H1 (cell line): ENCODE results near the gene SMYD4. TPM values are rescaled to one million over a fixed set of nuclear protein-coding genes. Genes with fewer than 3 reads are reported as not detected.

ENCODE experiments used
- CTCF ChIA-PET: fragments of 300-600 bp; sonication (Branson Sonifier 250); formaldehyde crosslinking; loops from one replicate; lab custom pipeline; 2021; ENCODE audit not compliant: partially characterized antibody; lab: Charles Lee
- POLR2A ChIA-PET: fragments of 300-600 bp; sonication (Branson Sonifier 250); formaldehyde crosslinking; loops from one replicate; lab custom pipeline; 2021; ENCODE audit warnings: inconsistent platforms; ENCODE audit not compliant: partially characterized antibody; lab: Charles Lee
- DNase-seq, 2 experiments: peaks; one replicate each; pipeline versions ENCODE4 v3.0.0 to v3.0.0-alpha.2; 2010 to 2022; ENCODE audit warnings: low spot score in 2 of 2, low read depth in 1 of 2, mixed read lengths in 1 of 2
- FAIRE-seq: peaks from 2 replicates; lab custom pipeline; 2011; peaks lifted over from hg19 to GRCh38; lab: Jason Lieb, UNC
- H2AFZ ChIP-seq: 2 replicates; pipeline ENCODE4 v1.8.1; 2012; ENCODE audit warnings: low read length, inconsistent platforms
- H2AK5ac ChIP-seq: 2 replicates; pipeline ENCODE4 v1.6.1; 2013; ENCODE audit warnings: low read depth, low read length
- H2BK120ac ChIP-seq: replicated peaks from 2 replicates; pipeline ENCODE3; 2013; ENCODE audit warnings: low read depth, low read length, inconsistent platforms
- H2BK12ac ChIP-seq: 2 replicates; pipeline ENCODE4 v1.6.1; 2013; ENCODE audit warnings: low read depth, low read length
- H2BK15ac ChIP-seq: 2 replicates; pipeline ENCODE4 v1.6.1; 2013; ENCODE audit warnings: low read length
- H2BK20ac ChIP-seq: 2 replicates; pipeline ENCODE4 v1.6.1; 2013; ENCODE audit warnings: low read length
- H2BK5ac ChIP-seq: 2 replicates; pipeline ENCODE4 v1.6.1; 2013; ENCODE audit warnings: low read depth, low read length
- H3K14ac ChIP-seq: 2 replicates; pipeline ENCODE4 v1.6.1; 2013; ENCODE audit warnings: inconsistent platforms; ENCODE audit not compliant: insufficient read length
- H3K18ac ChIP-seq: 2 replicates; pipeline ENCODE4 v1.6.1; 2013; ENCODE audit warnings: low read length; ENCODE audit errors: extremely low read depth
- H3K23ac ChIP-seq: 2 replicates; pipeline ENCODE4 v1.6.1; 2013; ENCODE audit warnings: inconsistent platforms; ENCODE audit not compliant: insufficient read length
- H3K23me2 ChIP-seq: 2 replicates; pipeline ENCODE4 v1.6.1; 2013; ENCODE audit warnings: low read depth, low read length
- H3K27ac ChIP-seq: 2 replicates; pipeline ENCODE4 v1.6.1; 2011; ENCODE audit warnings: low read depth, low read length, inconsistent platforms
- H3K27me3 ChIP-seq, 4 experiments: replicated peaks in 1 of 4; 1 replicate in 1 of 4; 2 replicates in 3 of 4; pipeline versions ENCODE4 v1.6.1 to v1.8.1; 2011 to 2013; ENCODE audit warnings: low read length in 3 of 4, mild to moderate bottlenecking in 3 of 4, inconsistent platforms in 2 of 4, mixed read lengths in 2 of 4, moderate library complexity in 1 of 4; ENCODE audit not compliant: control insufficient read depth in 3 of 4, insufficient read depth in 3 of 4; ENCODE audit errors: extremely low read depth in 1 of 4
- H3K36me3 ChIP-seq, 4 experiments: 2 replicates each; pipeline versions ENCODE4 v1.6.1 to v1.8.1; 2011 to 2013; ENCODE audit warnings: mild to moderate bottlenecking in 4 of 4, low read length in 3 of 4, moderate library complexity in 2 of 4, control low read depth in 1 of 4, inconsistent platforms in 1 of 4; ENCODE audit not compliant: insufficient read depth in 4 of 4, control insufficient read depth in 2 of 4
- H3K4ac ChIP-seq: replicated peaks from 2 replicates; pipeline ENCODE3; 2013; ENCODE audit warnings: low read length, low read depth, mixed read lengths, inconsistent platforms; ENCODE audit not compliant: insufficient read length
- H3K4me1 ChIP-seq, 4 experiments: replicated peaks in 1 of 4; 1 replicate in 1 of 4; 2 replicates in 3 of 4; pipeline versions ENCODE4 v1.6.1 to v1.8.1; 2011 to 2013; ENCODE audit warnings: low read length in 3 of 4, inconsistent platforms in 2 of 4, mixed read lengths in 1 of 4; ENCODE audit not compliant: insufficient read depth in 4 of 4, control insufficient read depth in 3 of 4
- H3K4me2 ChIP-seq, 2 experiments: 2 replicates each; pipeline versions ENCODE4 v1.6.1 to v1.8.1; 2011 to 2013; ENCODE audit warnings: low read depth in 2 of 2, low read length in 2 of 2, control low read depth in 1 of 2, inconsistent platforms in 1 of 2, mild to moderate bottlenecking in 1 of 2; ENCODE audit not compliant: insufficient read depth in 1 of 2
- H3K4me3 ChIP-seq, 4 experiments: fragments of 200-600, 300-600 bp in 1 of 4; sonication (generic), shearing (Covaris generic), sonication (Bioruptor Twin) in 1 of 4; 2 replicates each; pipeline versions ENCODE4 v1.5.1 to v1.8.1; 2011 to 2016; ENCODE audit warnings: low read length in 4 of 4, low read depth in 3 of 4, control low read depth in 2 of 4, inconsistent platforms in 2 of 4, mild to moderate bottlenecking in 2 of 4, mixed read lengths in 1 of 4, moderate library complexity in 1 of 4; ENCODE audit not compliant: insufficient read depth in 2 of 4; ENCODE audit errors: extremely low read depth in 1 of 4
- H3K56ac ChIP-seq: replicated peaks from 2 replicates; pipeline ENCODE3; 2013; ENCODE audit warnings: low read depth, mild to moderate bottlenecking, mixed read lengths, low read length, inconsistent platforms; ENCODE audit not compliant: insufficient read length
- H3K79me1 ChIP-seq: 2 replicates; pipeline ENCODE4 v1.6.1; 2013; ENCODE audit warnings: low read depth, low read length, control low read depth
- H3K79me2 ChIP-seq, 2 experiments: 2 replicates each; pipeline versions ENCODE4 v1.6.1 to v1.8.1; 2012 to 2013; ENCODE audit warnings: low read length in 2 of 2, mild to moderate bottlenecking in 2 of 2, inconsistent platforms in 1 of 2; ENCODE audit not compliant: insufficient read depth in 2 of 2, control insufficient read depth in 1 of 2
- H3K9ac ChIP-seq, 4 experiments: replicated peaks in 1 of 4; 1 replicate in 1 of 4; 2 replicates in 3 of 4; pipeline versions ENCODE4 v1.6.1 to v1.8.1; 2011 to 2013; ENCODE audit warnings: low read depth in 3 of 4, low read length in 3 of 4, control low read depth in 2 of 4, mild to moderate bottlenecking in 2 of 4, moderate library complexity in 2 of 4, inconsistent platforms in 1 of 4; ENCODE audit errors: extremely low read depth in 1 of 4
- H3K9me3 ChIP-seq, 2 experiments: 2 replicates each; pipeline versions ENCODE4 v1.6.1 to v1.8.1; 2012 to 2013; ENCODE audit warnings: mild to moderate bottlenecking in 2 of 2, moderate library complexity in 2 of 2, control low read depth in 1 of 2, inconsistent platforms in 1 of 2, low read depth in 1 of 2, low read length in 1 of 2, mixed read lengths in 1 of 2; ENCODE audit not compliant: insufficient read depth in 2 of 2
- H4K20me1 ChIP-seq, 2 experiments: replicated peaks in 1 of 2; 2 replicates each; pipeline versions ENCODE3 to v1.8.1; 2011 to 2013; ENCODE audit warnings: inconsistent platforms in 2 of 2, low read length in 2 of 2, mild to moderate bottlenecking in 1 of 2; ENCODE audit not compliant: insufficient read depth in 2 of 2, control insufficient read depth in 1 of 2
- H4K5ac ChIP-seq: 2 replicates; pipeline ENCODE4 v1.6.1; 2013; ENCODE audit warnings: low read length, low read depth, mixed read lengths, inconsistent platforms; ENCODE audit not compliant: insufficient read length
- H4K8ac ChIP-seq: 2 replicates; pipeline ENCODE4 v1.8.0; 2013; ENCODE audit warnings: mild to moderate bottlenecking, moderate library complexity, low read length, inconsistent platforms; ENCODE audit not compliant: insufficient read depth; ENCODE audit errors: extremely low read depth
- H4K91ac ChIP-seq: replicated peaks from 2 replicates; pipeline ENCODE3; 2013; ENCODE audit warnings: low read length, mixed read lengths, inconsistent platforms; ENCODE audit not compliant: insufficient read length
- BCL11A ChIP-seq, 2 experiments: IDR thresholded peaks; one replicate each; pipeline ENCODE4 v1.6.1; 2011; ENCODE audit warnings: low read depth in 2 of 2, low read length in 2 of 2, mild to moderate bottlenecking in 2 of 2
- CBX8 ChIP-seq: fragments of 300-800, 300-1000 bp; sonication (generic); IDR thresholded peaks from 2 replicates; pipeline ENCODE4 v1.7.1; 2016; ENCODE audit warnings: low read depth, low read length, borderline replicate concordance
- CHD2 ChIP-seq: IDR thresholded peaks from 2 replicates; pipeline ENCODE4 v1.6.1; 2012; ENCODE audit warnings: low read length, improper control_type of control experiment
- CTBP2 ChIP-seq: IDR thresholded peaks from 2 replicates; pipeline ENCODE4 v1.7.0; 2011; ENCODE audit warnings: borderline replicate concordance, mild to moderate bottlenecking, moderate library complexity, mixed read lengths, low read length; ENCODE audit not compliant: insufficient read depth, insufficient read length
- GABPA ChIP-seq: IDR thresholded peaks from 2 replicates; pipeline ENCODE4 v1.6.1; 2011; ENCODE audit warnings: mild to moderate bottlenecking, low read length, moderate library complexity, borderline replicate concordance; ENCODE audit not compliant: insufficient read depth
- JUN ChIP-seq: IDR thresholded peaks from 2 replicates; pipeline ENCODE4 v1.6.1; 2011; ENCODE audit warnings: low read depth, mild to moderate bottlenecking, improper control_type of control experiment, low read length
- RAD21 ChIP-seq, 2 experiments: IDR thresholded peaks in 1 of 2; conservative IDR thresholded peaks in 1 of 2; 2 replicates each; pipeline ENCODE4 v1.6.1; 2011; ENCODE audit warnings: low read depth in 2 of 2, low read length in 2 of 2, improper control_type of control experiment in 1 of 2, inconsistent platforms in 1 of 2, mild to moderate bottlenecking in 1 of 2, moderate library complexity in 1 of 2
- SRF ChIP-seq: IDR thresholded peaks from 2 replicates; pipeline ENCODE4 v1.6.1; 2011; ENCODE audit warnings: mild to moderate bottlenecking, low read depth, low read length, moderate library complexity
- TAF7 ChIP-seq: optimal IDR thresholded peaks from 2 replicates; pipeline ENCODE3; 2011; ENCODE audit warnings: low read depth, mild to moderate bottlenecking, inconsistent platforms, low read length, moderate library complexity, borderline replicate concordance
- TBP ChIP-seq: IDR thresholded peaks from 2 replicates; pipeline ENCODE4 v1.6.1; 2011; ENCODE audit warnings: low read depth, low read length, improper control_type of control experiment
- TCF12 ChIP-seq: IDR thresholded peaks from 2 replicates; pipeline ENCODE4 v1.6.1; 2011; ENCODE audit warnings: low read depth, mild to moderate bottlenecking, low read length
- TEAD4 ChIP-seq: IDR thresholded peaks from 2 replicates; pipeline ENCODE4 v1.6.1; 2012; ENCODE audit warnings: low read depth, low read length, inconsistent platforms, mixed read lengths
- WGBS, 2 experiments: shearing (Covaris generic) in 1 of 2; methylation state at CpG; one replicate each; pipeline versions ENCODE4 v1.1.6 to v1.1.7; 2013 to 2015; ENCODE audit warnings: low lambda C conversion rate in 2 of 2, mixed read lengths in 2 of 2, inconsistent platforms in 1 of 2, low coverage in 1 of 2, missing lambda C conversion rate in 1 of 2; ENCODE audit not compliant: insufficient replicate concordance in 2 of 2, insufficient coverage in 1 of 2, insufficient read length in 1 of 2; ENCODE audit errors: extremely low coverage in 1 of 2, missing lambda C conversion rate in 1 of 2; 5-methylcytosine and 5-hydroxymethylcytosine counted together
- polyA plus RNA-seq, 7 experiments: library from polyadenylated mRNA; depleted of rRNA in 3 of 7; stranded (reverse) in 5 of 7; unstranded in 2 of 7; fragments of >200 nt in 5 of 7; fragments of 200-250 nt in 2 of 7; gene quantifications; 1 replicate in 5 of 7; 2 replicates in 1 of 7; 4 replicates in 1 of 7; pipeline versions ENCODE4 v1.2.1 to v1.2.3, GENCODE V29; 2011 to 2013; ENCODE audit warnings: missing spikeins in 2 of 7, mixed read lengths in 2 of 7
- total RNA-seq: library from RNA; stranded (reverse); fragmentation: NEBNext Ultra II Directional; extraction: Animal tissue kit (Norgen Biotek cat#: 25700); gene quantifications from 2 replicates; pipeline ENCODE4 v1.2.1, GENCODE V29; 2021

The SMYD4 gene
- total and polyA plus RNA-seq, 2 of the 8 experiments (the other 6 are each of a cell fraction or from before 2014, with no cell fraction given): 10.5 to 23.4 TPM

GRCh38 chr17:1783834-1784611, 45.7 kb downstream of the SMYD4 start:
- 82% methylated on average over 16 of the region's 16 CpGs; no CpG with 5 or more reads in 1 of the 2 experiments for WGBS, 2 experiments
- no peak overlapping the region for H3K4me2 ChIP-seq
- no peak for TF ChIP-seq JUN
- TF ChIP-seq SRF: no peak
- no peak for TF ChIP-seq BCL11A (IDR thresholded peaks at IDR 0.05; ENCODE audit: low read depth in 2 of 2, low read length in 2 of 2)
- TF ChIP-seq GABPA: no peak
- TF ChIP-seq TAF7: no peak
- no peak for TF ChIP-seq CHD2
- peak; percentile 51; the same call in 1 of the 2 replicates for TF ChIP-seq TEAD4
- TF ChIP-seq CBX8: no peak
- no peak for TF ChIP-seq CTBP2
- no peak for TF ChIP-seq TCF12
- TF ChIP-seq RAD21 (IDR thresholded peaks at IDR 0.05 in 1 of 2, conservative IDR thresholded peaks at IDR 0.05 in 1 of 2; ENCODE audit: low read depth in 2 of 2, low read length in 2 of 2): peak; percentile 79 to 83
- no peak for TF ChIP-seq TBP

More at GRCh38 chr17:1783834-1784611, 45.7 kb downstream of the SMYD4 start:
- Histone ChIP-seq H2BK12ac (no peak overlapping the region), H3K23ac (no peak overlapping the region), H3K79me1 (no peaks in the 10 kb centered on the region), H3K23me2 (no peaks in the 10 kb centered on the region), H3K27me3 (no peaks in the 10 kb centered on the region), H2AFZ (no peak overlapping the region), H3K18ac (no peak overlapping the region), H2BK20ac (no peak overlapping the region), H3K4ac (no peak overlapping the region), H4K20me1 (peaks cover 2 to 3% of the 10 kb centered on the region in 2 experiments), H2AK5ac (no peak overlapping the region), H3K56ac (no peak overlapping the region), H3K14ac (no peak overlapping the region), H3K9ac (no peak overlapping the region), H3K4me3 (no peak overlapping the region), H3K4me1 (no peaks in the 10 kb centered on the region), H2BK15ac (no peak overlapping the region), H3K27ac (no peak overlapping the region), H2BK5ac (no peak overlapping the region), H4K8ac (no peak overlapping the region), H3K79me2 (no peaks in the 10 kb centered on the region), H4K5ac (no peak overlapping the region), H3K36me3 (peaks cover 11 to 45% (median 26%) of the 10 kb centered on the region in 4 experiments), H4K91ac (no peak overlapping the region), H3K9me3 (no peaks in the 10 kb centered on the region), H2BK120ac (no peak overlapping the region)
- POLR2A ChIA-PET: interaction anchor here (1.0 to 2.6 kb wide), 7 partner anchors 9 to 67 kb away, joined by 3 to 13 read pairs (median 4); partner anchors contain the start of gene SERPINF1
- CTCF ChIA-PET: interaction anchor here (0.6 to 8.1 kb wide), 31 partner anchors 9 to 458 kb away, joined by 3 to 117 read pairs (median 5); partner anchors contain the start of genes SERPINF1 and WDR81
- FAIRE-seq (peak; percentile 52), DNase-seq (no peak)
